ENCODE measurements around the gene SOX5. TPM values are rescaled to one million over a fixed set of nuclear protein-coding genes. Genes with fewer than 3 reads are reported as not detected.

The SOX5 gene
- polyA plus RNA-seq, 1 of the 3 experiments (the other 2 are of a cell fraction) = 0.21 TPM

GRCh38 chr12:23941780-23942179 is 7.7 kb downstream of the SOX5 start:
- WGBS (ENCODE audit: low lambda C conversion rate) = 56% methylated on average over 1 of the region's 1 CpG
- POLR2A ChIA-PET = no interaction called here

GRCh38 chr12:23938422-23938821 is 11.0 kb downstream of the SOX5 start:
- Histone ChIP-seq H3K4me2 (no peak overlapping the region), H3K27ac (ENCODE audit: low read depth in 2 of 2, low read length in 1 of 2) (no peak overlapping the region), H3K9me2 (no peaks in the 10 kb centered on the region), H2AFZ (ENCODE audit: low read depth) (no peak overlapping the region), H3K36me3 (replicated peaks in 1 of 2; ENCODE audit: control insufficient read depth in 1 of 2, insufficient read depth in 2 of 2, low read length in 1 of 2) (no peaks in the 10 kb centered on the region), H3K27me3 (ENCODE audit: insufficient read depth) (no peaks in the 10 kb centered on the region), H3K9me3 (no peaks in the 10 kb centered on the region), H3F3A (replicated peaks; ENCODE audit: insufficient read depth) (no peaks in the 10 kb centered on the region), H3K79me2 (ENCODE audit: insufficient read depth) (no peaks in the 10 kb centered on the region), H4K20me1 (ENCODE audit: insufficient read depth) (no peaks in the 10 kb centered on the region), H3K4me3 (ENCODE audit: low read depth in 2 of 2, low read length in 1 of 2) (no peak overlapping the region), H3K9ac (no peak overlapping the region), H3K4me1 (ENCODE audit: control insufficient read depth in 1 of 2, insufficient read depth in 2 of 2, low read depth in 1 of 2, low read length in 1 of 2) (no peaks in the 10 kb centered on the region; a peak in 1 of 4 replicates)
- CTCF ChIA-PET = interaction anchor here (2.1 kb wide), 1 partner anchor 10 kb away, joined by 7 read pairs; no protein-coding TSS in a partner anchor
- no peak for DNase-seq
- 63% methylated on average over 3 of the region's 3 CpGs for WGBS (ENCODE audit: low lambda C conversion rate)
- POLR2A ChIA-PET = no interaction called here
- TF ChIP-seq POLR2AphosphoS5 (IDR thresholded peaks at IDR 0.05; ENCODE audit: low read depth, low read length) (no peak), SMC3 (IDR thresholded peaks at IDR 0.05; ENCODE audit: low read depth, low read length) (no peak), ZBTB33 (IDR thresholded peaks at IDR 0.05; ENCODE audit: borderline replicate concordance, low read depth) (no peak), TEAD4 (IDR thresholded peaks at IDR 0.05; ENCODE audit: borderline replicate concordance, insufficient read depth) (no peak), FOSL2 (IDR thresholded peaks at IDR 0.05; ENCODE audit: borderline replicate concordance, low read depth) (no peak)

More at GRCh38 chr12:23941780-23942179, 7.7 kb downstream of the SOX5 start:
- DNase-seq = no peak
- H3F3A ChIP-seq (replicated peaks; ENCODE audit: insufficient read depth) = no peaks in the 10 kb centered on the region
- H3K9ac ChIP-seq = no peak overlapping the region
- no peaks in the 10 kb centered on the region for H4K20me1 ChIP-seq (ENCODE audit: insufficient read depth)
- no peaks in the 10 kb centered on the region for H3K36me3 ChIP-seq (replicated peaks in 1 of 2; ENCODE audit: control insufficient read depth in 1 of 2, insufficient read depth in 2 of 2, low read length in 1 of 2)
- no peaks in the 10 kb centered on the region for H3K79me2 ChIP-seq (ENCODE audit: insufficient read depth)
- no peak overlapping the region for H2AFZ ChIP-seq (ENCODE audit: low read depth)
- no peaks in the 10 kb centered on the region for H3K27me3 ChIP-seq (ENCODE audit: insufficient read depth)
- no peaks in the 10 kb centered on the region for H3K9me2 ChIP-seq
- CTCF ChIA-PET = no interaction called here
- H3K4me2 ChIP-seq = no peak overlapping the region
- no peak overlapping the region for H3K27ac ChIP-seq (ENCODE audit: low read depth in 2 of 2, low read length in 1 of 2)
- H3K9me3 ChIP-seq = no peaks in the 10 kb centered on the region
- no peaks in the 10 kb centered on the region; a peak in 1 of 4 replicates for H3K4me1 ChIP-seq (ENCODE audit: control insufficient read depth in 1 of 2, insufficient read depth in 2 of 2, low read depth in 1 of 2, low read length in 1 of 2)
- TF ChIP-seq, protein P1, sequence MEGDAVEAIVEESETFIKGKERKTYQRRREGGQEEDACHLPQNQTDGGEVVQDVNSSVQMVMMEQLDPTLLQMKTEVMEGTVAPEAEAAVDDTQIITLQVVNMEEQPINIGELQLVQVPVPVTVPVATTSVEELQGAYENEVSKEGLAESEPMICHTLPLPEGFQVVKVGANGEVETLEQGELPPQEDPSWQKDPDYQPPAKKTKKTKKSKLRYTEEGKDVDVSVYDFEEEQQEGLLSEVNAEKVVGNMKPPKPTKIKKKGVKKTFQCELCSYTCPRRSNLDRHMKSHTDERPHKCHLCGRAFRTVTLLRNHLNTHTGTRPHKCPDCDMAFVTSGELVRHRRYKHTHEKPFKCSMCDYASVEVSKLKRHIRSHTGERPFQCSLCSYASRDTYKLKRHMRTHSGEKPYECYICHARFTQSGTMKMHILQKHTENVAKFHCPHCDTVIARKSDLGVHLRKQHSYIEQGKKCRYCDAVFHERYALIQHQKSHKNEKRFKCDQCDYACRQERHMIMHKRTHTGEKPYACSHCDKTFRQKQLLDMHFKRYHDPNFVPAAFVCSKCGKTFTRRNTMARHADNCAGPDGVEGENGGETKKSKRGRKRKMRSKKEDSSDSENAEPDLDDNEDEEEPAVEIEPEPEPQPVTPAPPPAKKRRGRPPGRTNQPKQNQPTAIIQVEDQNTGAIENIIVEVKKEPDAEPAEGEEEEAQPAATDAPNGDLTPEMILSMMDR (IDR thresholded peaks at IDR 0.05) = no peak
- no peak for TF ChIP-seq RXRA (IDR thresholded peaks at IDR 0.05; ENCODE audit: borderline replicate concordance, low read depth)
- H3K4me3 ChIP-seq (ENCODE audit: low read depth in 2 of 2, low read length in 1 of 2) = no peak overlapping the region

- no peak for DNase-seq
- no peaks in the 10 kb centered on the region for H3K9me2 ChIP-seq
- 34% methylated on average over 2 of the region's 2 CpGs for WGBS (ENCODE audit: low lambda C conversion rate)
- TF ChIP-seq, protein P2, sequence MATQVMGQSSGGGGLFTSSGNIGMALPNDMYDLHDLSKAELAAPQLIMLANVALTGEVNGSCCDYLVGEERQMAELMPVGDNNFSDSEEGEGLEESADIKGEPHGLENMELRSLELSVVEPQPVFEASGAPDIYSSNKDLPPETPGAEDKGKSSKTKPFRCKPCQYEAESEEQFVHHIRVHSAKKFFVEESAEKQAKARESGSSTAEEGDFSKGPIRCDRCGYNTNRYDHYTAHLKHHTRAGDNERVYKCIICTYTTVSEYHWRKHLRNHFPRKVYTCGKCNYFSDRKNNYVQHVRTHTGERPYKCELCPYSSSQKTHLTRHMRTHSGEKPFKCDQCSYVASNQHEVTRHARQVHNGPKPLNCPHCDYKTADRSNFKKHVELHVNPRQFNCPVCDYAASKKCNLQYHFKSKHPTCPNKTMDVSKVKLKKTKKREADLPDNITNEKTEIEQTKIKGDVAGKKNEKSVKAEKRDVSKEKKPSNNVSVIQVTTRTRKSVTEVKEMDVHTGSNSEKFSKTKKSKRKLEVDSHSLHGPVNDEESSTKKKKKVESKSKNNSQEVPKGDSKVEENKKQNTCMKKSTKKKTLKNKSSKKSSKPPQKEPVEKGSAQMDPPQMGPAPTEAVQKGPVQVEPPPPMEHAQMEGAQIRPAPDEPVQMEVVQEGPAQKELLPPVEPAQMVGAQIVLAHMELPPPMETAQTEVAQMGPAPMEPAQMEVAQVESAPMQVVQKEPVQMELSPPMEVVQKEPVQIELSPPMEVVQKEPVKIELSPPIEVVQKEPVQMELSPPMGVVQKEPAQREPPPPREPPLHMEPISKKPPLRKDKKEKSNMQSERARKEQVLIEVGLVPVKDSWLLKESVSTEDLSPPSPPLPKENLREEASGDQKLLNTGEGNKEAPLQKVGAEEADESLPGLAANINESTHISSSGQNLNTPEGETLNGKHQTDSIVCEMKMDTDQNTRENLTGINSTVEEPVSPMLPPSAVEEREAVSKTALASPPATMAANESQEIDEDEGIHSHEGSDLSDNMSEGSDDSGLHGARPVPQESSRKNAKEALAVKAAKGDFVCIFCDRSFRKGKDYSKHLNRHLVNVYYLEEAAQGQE (IDR thresholded peaks at IDR 0.05; ENCODE audit: low read depth, low read length) = no peak
- TF ChIP-seq ZBTB33 (IDR thresholded peaks at IDR 0.05; ENCODE audit: borderline replicate concordance, low read depth) (no peak), MAX (IDR thresholded peaks at IDR 0.05; ENCODE audit: low read depth) (no peak), RXRA (IDR thresholded peaks at IDR 0.05; ENCODE audit: borderline replicate concordance, low read depth) (no peak), TEAD4 (IDR thresholded peaks at IDR 0.05; ENCODE audit: borderline replicate concordance, insufficient read depth) (no peak), YY1 (IDR thresholded peaks at IDR 0.05; ENCODE audit: low read depth) (no peak)
These were observed 18.3 kb downstream of the SOX5 start for GRCh38 chr12:23931176-23931575.

More at GRCh38 chr12:23931176-23931575, 18.3 kb downstream of the SOX5 start:
- Histone ChIP-seq H2AFZ (ENCODE audit: low read depth) (no peak overlapping the region), H3K27ac (ENCODE audit: low read depth in 2 of 2, low read length in 1 of 2) (no peak overlapping the region), H3K79me2 (ENCODE audit: insufficient read depth) (no peaks in the 10 kb centered on the region), H3K9ac (no peak overlapping the region), H3K9me3 (no peaks in the 10 kb centered on the region), H3F3A (replicated peaks; ENCODE audit: insufficient read depth) (no peaks in the 10 kb centered on the region), H3K4me1 (ENCODE audit: control insufficient read depth in 1 of 2, insufficient read depth in 2 of 2, low read depth in 1 of 2, low read length in 1 of 2) (no peaks in the 10 kb centered on the region), H4K20me1 (ENCODE audit: insufficient read depth) (no peaks in the 10 kb centered on the region), H3K36me3 (replicated peaks in 1 of 2; ENCODE audit: control insufficient read depth in 1 of 2, insufficient read depth in 2 of 2, low read length in 1 of 2) (no peaks in the 10 kb centered on the region), H3K27me3 (ENCODE audit: insufficient read depth) (no peaks in the 10 kb centered on the region), H3K4me2 (no peak overlapping the region), H3K4me3 (ENCODE audit: low read depth in 2 of 2, low read length in 1 of 2) (no peak overlapping the region)
- CTCF ChIA-PET = interaction anchor here (0.8 kb wide), 1 partner anchor 10 kb away, joined by 3 read pairs; no protein-coding TSS in a partner anchor
- POLR2A ChIA-PET = no interaction called here

Data from SK-N-SH (cell line).